Heart left ventricle (tissue), 13 donors: ENCODE measurements around the gene FRMPD4.

Source experiments
- POLR2A ChIP-seq, 2 donors: fragments of 450-650 bp; IDR thresholded peaks; one replicate each; pipeline ENCODE4 v1.6.1; 2017; ENCODE audit warnings: antibody characterized with exemption in 2 of 2, mild to moderate bottlenecking in 2 of 2, moderate library complexity in 2 of 2
- TF ChIP-seq, protein P1 (sequence below), 12 donors: fragments of 200-600 bp; sonication (generic) in 4 of 12; IDR thresholded peaks; one replicate each; pipeline versions ENCODE4 v1.5.0 to v1.8.0; 2018 to 2022; ENCODE audit warnings: antibody characterized with exemption in 12 of 12, mild to moderate bottlenecking in 5 of 12
- donor health status: ischemic (EF 13 %, LVEDD 7.1; RV severe dilation, severe dysfunction).
- donor health status: DM: no; HTN: yes; CAD: no.
- donor health status: DM: no; HTN: no; CAD: no.
- donor health status: ischemic (EF 25% LVEDD 6.9; RV normal size, moderate dysfunction).
- donor health status: ischemic (EF 25% LVEDD 5.7; RV mildly dilated, moderate dysfunction).
- donor health status: ischemic (EF 35%, LVEDD 5.7; RV mildly dilated, moderate dysfunction).
- donor health status: nonischemic (EF 11% LVEDD 7.7; RV severe dilation, severe dysfunction).
- donor health status: DM: yes; HTN: yes; CAD: no.
- donor health status: PGD.
- donor health status: ischemic (EF 29% LVEDD 5.4; RV normal size, mild dysfunction).
- donor health status: nonischemic (EF 23%, LVEDD 6.1; RV moderate dilation, normal function).

DNA sequence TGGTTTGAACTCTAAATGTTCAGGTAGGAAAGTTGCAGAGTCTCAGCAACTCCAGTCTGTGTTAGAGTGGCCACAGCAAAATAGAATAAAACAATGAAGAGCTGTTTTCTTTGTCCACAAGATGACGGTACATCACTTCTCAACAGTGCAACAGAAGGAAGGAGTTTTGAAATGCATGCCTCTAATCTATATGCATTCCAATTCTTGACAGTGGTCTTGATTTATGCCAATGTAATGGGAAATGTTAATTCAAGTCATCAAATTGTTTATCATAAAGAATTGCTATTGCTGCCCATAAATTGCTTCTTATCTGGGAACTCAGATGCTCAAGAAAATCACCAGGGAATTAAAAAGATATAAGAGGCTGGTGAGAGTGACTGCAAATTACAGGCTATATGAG, 457.4 kb downstream of the FRMPD4 start:
- TF ChIP-seq, protein P1, sequence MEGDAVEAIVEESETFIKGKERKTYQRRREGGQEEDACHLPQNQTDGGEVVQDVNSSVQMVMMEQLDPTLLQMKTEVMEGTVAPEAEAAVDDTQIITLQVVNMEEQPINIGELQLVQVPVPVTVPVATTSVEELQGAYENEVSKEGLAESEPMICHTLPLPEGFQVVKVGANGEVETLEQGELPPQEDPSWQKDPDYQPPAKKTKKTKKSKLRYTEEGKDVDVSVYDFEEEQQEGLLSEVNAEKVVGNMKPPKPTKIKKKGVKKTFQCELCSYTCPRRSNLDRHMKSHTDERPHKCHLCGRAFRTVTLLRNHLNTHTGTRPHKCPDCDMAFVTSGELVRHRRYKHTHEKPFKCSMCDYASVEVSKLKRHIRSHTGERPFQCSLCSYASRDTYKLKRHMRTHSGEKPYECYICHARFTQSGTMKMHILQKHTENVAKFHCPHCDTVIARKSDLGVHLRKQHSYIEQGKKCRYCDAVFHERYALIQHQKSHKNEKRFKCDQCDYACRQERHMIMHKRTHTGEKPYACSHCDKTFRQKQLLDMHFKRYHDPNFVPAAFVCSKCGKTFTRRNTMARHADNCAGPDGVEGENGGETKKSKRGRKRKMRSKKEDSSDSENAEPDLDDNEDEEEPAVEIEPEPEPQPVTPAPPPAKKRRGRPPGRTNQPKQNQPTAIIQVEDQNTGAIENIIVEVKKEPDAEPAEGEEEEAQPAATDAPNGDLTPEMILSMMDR (IDR thresholded peaks at IDR 0.05): no peak
- no peak for TF ChIP-seq POLR2A (IDR thresholded peaks at IDR 0.05)
